HG03159 (cell line): ENCODE data around the gene IFI16.

ENCODE experiments used
- ATAC-seq: cut with Tn5 transposase; IDR thresholded peaks from one replicate; pipeline ENCODE4 v1.9.1; 2021; ENCODE audit warnings: mild to moderate bottlenecking, moderate library complexity; ENCODE audit not compliant: unreplicated experiment

Gene IFI16

DNA sequence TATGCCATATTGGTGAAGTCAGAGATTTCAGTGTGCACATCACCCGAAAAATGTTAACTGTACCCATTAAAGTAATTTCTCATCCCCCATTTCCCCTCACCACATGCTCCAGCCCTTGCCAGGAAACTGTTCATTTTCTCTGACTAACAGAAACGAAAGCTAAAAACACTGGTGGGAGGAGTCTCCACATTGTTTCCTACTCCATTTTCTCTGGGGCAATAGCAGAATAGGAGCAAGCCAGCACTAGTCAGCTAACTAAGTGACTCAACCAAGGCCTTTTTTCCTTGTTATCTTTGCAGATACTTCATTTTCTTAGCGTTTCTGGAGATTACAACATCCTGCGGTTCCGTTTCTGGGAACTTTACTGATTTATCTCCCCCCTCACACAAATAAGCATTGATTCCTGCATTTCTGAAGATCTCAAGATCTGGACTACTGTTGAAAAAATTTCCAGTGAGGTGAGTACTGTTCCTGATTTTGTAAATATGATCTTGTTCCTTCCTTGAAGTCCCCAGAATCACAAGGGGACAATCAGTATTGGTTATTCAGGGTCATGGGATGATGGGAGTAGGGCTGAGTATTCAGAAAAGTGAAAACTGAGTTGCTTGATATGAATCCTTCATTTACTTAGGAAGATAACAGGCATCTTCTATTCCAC, at the start of gene IFI16:
IFI16 (plus strand) TSS at position 204 of the 658 bp plus-strand sequence. CDS start 4,774 bp downstream, outside the sequence.
- peak; percentile 63 for ATAC-seq

DNA sequence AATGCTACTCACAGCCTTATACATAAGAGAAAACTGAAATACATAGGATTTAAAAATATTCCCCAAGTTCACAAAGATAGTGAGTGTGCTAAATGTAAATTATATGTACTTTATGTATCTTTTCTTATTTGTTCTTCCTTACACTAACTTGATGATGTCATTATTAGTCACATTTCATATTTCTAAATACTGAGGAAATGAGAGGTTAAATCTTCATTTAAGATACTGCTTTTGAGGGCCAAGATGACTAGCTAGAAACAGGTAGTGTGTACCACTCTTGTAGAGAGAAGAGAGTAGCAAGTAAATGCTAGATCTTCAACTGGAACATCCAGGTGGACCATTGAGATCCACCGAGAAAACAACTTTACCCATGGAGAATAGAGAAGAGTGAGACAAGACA, 48.5 kb upstream of the IFI16 start:
- ATAC-seq: no peak

DNA sequence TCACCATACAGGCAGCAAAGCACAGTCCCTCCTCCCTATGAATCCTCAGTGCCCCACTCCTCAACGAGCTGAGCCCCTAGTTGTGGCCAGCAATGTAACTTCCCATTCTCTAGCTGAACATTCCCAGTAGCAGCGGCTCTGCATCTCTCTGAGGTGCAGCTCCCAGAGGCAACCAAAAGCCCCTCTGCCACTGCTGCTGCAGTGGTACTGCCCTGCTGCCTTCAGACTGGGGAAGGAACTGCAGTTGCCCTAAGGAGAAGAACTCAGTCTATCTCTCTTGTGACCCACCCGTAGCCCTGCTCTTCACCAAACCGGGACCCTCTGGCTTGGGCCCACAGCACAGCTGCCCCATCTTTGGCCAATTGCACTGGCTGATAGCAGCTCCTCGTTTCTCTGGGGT, 46.7 kb upstream of the IFI16 start:
- ATAC-seq: no peak

DNA sequence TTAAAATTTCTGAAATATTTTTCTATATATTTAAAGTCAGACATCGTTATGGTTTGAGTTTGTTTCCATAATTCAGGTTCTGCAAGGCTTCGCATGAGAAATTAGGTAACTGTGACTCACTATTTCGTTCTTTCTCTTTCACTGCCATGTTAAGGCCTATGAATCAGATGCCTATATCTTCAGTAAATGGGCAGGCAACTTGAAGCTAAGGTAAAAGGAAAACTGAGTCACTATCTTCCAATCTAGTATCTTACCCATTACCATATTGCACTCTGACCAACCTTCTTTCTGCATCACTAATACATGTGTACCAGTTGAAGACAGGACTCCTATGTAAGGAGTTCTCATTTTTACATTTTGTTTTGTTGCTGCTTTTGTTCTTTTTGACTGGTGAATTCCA, 40.5 kb upstream of the IFI16 start:
- ATAC-seq: no peak

- no peak for ATAC-seq
Observed at GRCh38 chr1:158969855-158970254, 39.9 kb upstream of the IFI16 start.

GRCh38 chr1:158972841-158973240, 36.9 kb upstream of the IFI16 start:
- no peak for ATAC-seq

GRCh38 chr1:158976219-158976618, 33.5 kb upstream of the IFI16 start:
- ATAC-seq: no peak

DNA sequence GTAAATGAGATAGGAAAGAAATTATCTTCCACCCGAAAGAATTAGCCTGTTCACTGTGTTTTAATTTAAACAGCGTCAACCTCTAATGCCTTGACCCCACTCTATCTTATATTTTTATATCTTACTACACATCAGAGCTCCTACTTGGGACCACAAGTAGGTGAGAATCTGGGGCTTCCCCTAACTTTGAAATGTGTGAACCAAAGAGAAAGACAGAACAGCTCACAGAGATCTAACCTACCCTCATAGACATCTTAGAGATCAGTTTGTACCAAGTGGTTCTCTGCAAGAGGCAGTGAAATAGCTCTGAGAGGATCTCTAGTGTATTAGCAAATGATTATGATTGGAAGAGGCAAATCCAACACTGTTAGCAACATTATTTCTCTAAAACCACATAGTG, 31.0 kb upstream of the IFI16 start:
- no peak for ATAC-seq

GRCh38 chr1:158979229-158979628, 30.5 kb upstream of the IFI16 start:
- ATAC-seq: no peak

DNA sequence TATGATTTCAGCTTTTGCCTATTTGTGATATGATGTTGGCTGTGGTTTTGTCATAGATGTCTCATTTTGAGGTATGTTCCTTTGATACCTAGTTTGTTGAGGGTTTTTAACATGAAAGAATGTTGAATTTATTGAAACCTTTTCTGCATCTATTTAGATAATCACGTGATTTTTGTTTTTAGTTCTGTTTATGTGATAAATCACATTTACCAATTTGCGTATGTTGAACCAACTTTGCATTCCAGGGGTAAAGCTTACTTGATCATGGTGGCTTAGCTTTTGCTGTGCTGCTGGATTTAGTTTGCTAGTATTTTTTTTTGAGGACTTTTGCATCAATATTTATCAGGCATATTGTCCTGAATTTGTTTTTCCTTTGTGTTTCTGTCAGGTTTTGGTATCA, 26.5 kb upstream of the IFI16 start:
- ATAC-seq: no peak

DNA sequence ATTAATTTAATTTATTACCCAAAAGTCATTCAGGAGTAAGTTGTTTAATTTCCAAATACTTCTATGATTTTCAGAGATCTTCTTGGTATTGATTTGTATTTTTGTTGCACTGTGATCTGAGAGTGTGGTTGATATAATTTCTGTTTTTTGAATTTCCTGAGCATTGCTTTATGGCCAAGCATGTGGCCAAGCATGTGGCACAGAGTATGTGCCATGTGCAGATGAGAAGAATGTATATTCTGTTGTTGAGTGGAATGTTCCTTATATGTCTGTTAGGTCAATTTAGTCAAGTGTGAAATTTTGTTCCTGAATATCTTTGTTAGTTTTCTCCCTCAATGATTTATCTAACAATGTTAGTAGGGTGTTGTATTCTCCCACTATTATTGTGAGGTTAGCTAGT, 25.3 kb upstream of the IFI16 start:
- no peak for ATAC-seq

DNA sequence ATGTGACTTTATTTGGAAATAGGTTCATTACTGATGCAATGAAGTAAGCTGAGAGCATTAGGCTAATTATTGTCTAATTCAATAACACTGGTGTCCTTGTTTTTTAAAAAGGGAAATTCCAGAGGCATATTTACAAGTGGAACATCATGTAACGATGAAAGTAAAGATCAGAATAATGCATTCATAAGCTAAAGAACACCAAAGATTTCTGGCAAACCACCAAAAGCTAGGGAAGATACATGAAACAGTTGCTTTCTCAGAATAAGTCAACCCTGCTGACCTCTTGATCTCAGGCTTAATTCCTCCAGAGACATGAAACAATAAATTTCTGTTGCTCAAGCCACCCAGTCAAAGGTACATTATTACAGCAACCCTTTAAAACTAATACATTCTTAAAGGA, 20.3 kb upstream of the IFI16 start:
- no peak for ATAC-seq

- no peak for ATAC-seq
Observed at GRCh38 chr1:158992787-158993312, 16.9 kb upstream of the IFI16 start.

GRCh38 chr1:158996998-158997397, 12.7 kb upstream of the IFI16 start:
- no peak for ATAC-seq

- no peak for ATAC-seq
Observed at GRCh38 chr1:158998037-158998780, 11.5 kb upstream of the IFI16 start.

GRCh38 chr1:158998781-158999161, 10.9 kb upstream of the IFI16 start:
- no peak for ATAC-seq

GRCh38 chr1:158999316-159000069, 10.2 kb upstream of the IFI16 start:
- no peak for ATAC-seq

- no peak for ATAC-seq
Observed at GRCh38 chr1:159000070-159000409, 9.7 kb upstream of the IFI16 start.

GRCh38 chr1:159000625-159001024, 9.1 kb upstream of the IFI16 start:
- ATAC-seq: no peak

DNA sequence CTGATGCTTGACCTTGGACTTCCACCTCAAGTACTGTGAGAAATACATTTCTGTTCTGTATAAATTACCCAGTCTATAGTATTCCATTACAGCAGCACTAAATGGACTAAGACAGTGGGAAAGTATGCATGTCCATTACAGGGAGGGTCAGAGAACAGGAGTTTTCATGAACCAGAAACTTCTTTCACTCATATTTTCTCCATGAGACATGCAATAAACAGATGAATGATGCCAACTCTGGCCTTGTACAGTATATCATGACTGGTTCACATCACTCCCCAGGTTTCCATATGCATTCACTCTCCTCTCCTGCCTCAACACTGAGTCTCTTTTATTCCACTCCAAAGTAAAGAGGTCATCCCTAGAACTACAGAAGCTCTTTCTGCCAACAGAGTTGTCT, 4.5 kb upstream of the IFI16 start:
- ATAC-seq: no peak

- no peak for ATAC-seq
Observed at GRCh38 chr1:159005676-159006075, 4.0 kb upstream of the IFI16 start.
